Glutamatergic neuron (in vitro differentiated cells): ENCODE data around the gene BCO1. TPM values are rescaled to one million over a fixed set of nuclear protein-coding genes. Genes with fewer than 3 reads are reported as not detected.

Experiments used
- DNase-seq: peaks from one replicate; pipeline ENCODE4 v3.0.0; 2022
- H3K27ac Mint-ChIP-seq: one replicate; pipeline ENCODE4 v1.8.0; 2020; ENCODE audit warnings: mild to moderate bottlenecking, mixed read lengths, inconsistent platforms; ENCODE audit not compliant: unreplicated experiment
- H3K27me3 Mint-ChIP-seq: one replicate; pipeline ENCODE4 v1.8.0; 2020; ENCODE audit warnings: mild to moderate bottlenecking, moderate library complexity, mixed read lengths, inconsistent platforms; ENCODE audit not compliant: unreplicated experiment
- H3K36me3 Mint-ChIP-seq: one replicate; pipeline ENCODE4 v1.8.0; 2020; ENCODE audit warnings: mild to moderate bottlenecking, mixed read lengths, inconsistent platforms; ENCODE audit not compliant: unreplicated experiment
- H3K4me1 Mint-ChIP-seq: one replicate; pipeline ENCODE4 v1.8.0; 2020; ENCODE audit warnings: mild to moderate bottlenecking, low read depth, mixed read lengths, inconsistent platforms; ENCODE audit not compliant: unreplicated experiment
- H3K4me3 Mint-ChIP-seq: one replicate; pipeline ENCODE4 v1.8.0; 2020; ENCODE audit warnings: mild to moderate bottlenecking, mixed read lengths, inconsistent platforms; ENCODE audit not compliant: unreplicated experiment
- H3K9me3 Mint-ChIP-seq: one replicate; pipeline ENCODE4 v1.8.0; 2020; ENCODE audit warnings: mild to moderate bottlenecking, moderate library complexity, mixed read lengths, inconsistent platforms; ENCODE audit not compliant: unreplicated experiment
- CTCF ChIP-seq: fragments of 200-600 bp; sonication (generic); IDR thresholded peaks from one replicate; pipeline ENCODE4 v1.5.0; 2021; ENCODE audit not compliant: partially characterized antibody, unreplicated experiment
- total RNA-seq: library from RNA; stranded (reverse); fragmentation: NEBNext Ultra II Directional; extraction: Animal tissue kit (Norgen Biotek cat#: 25700); gene quantifications from one replicate; pipeline ENCODE4 v1.2.1, GENCODE V29; 2021; ENCODE audit not compliant: unreplicated experiment

BCO1 gene
- total RNA-seq, 1 donor from 2014 or later, result not detected

GRCh38 chr16:81239367-81240121 lies 1.1 kb downstream of the BCO1 start:
- TF ChIP-seq CTCF, result no peak
- Mint-ChIP-seq H3K4me3 (no peak overlapping the region), H3K27ac (no peak overlapping the region), H3K9me3 (no peaks in the 10 kb centered on the region), H3K36me3 (no peaks in the 10 kb centered on the region), H3K27me3 (peaks cover 2% of the 10 kb centered on the region), H3K4me1 (peaks cover 6% of the 10 kb centered on the region)
- no peak for DNase-seq

GRCh38 chr16:81241706-81242105 lies 3.2 kb downstream of the BCO1 start:
- H3K27ac Mint-ChIP-seq, result no peak overlapping the region
- no peaks in the 10 kb centered on the region for H3K36me3 Mint-ChIP-seq
- H3K4me1 Mint-ChIP-seq, result peaks cover 6% of the 10 kb centered on the region
- peaks cover 2% of the 10 kb centered on the region for H3K27me3 Mint-ChIP-seq
- no peaks in the 10 kb centered on the region for H3K9me3 Mint-ChIP-seq
- no peak overlapping the region for H3K4me3 Mint-ChIP-seq
- DNase-seq, result no peak
- no peak for TF ChIP-seq CTCF

- peaks cover 5% of the 10 kb centered on the region for H3K4me1 Mint-ChIP-seq
- H3K27me3 Mint-ChIP-seq, result peaks cover 2% of the 10 kb centered on the region
- H3K36me3 Mint-ChIP-seq, result no peaks in the 10 kb centered on the region
- H3K27ac Mint-ChIP-seq, result no peak overlapping the region
- no peak for TF ChIP-seq CTCF
- no peak for DNase-seq
- H3K9me3 Mint-ChIP-seq, result no peaks in the 10 kb centered on the region
- no peak overlapping the region for H3K4me3 Mint-ChIP-seq
Observed at GRCh38 chr16:81242977-81243618, 4.6 kb downstream of the BCO1 start.

- Mint-ChIP-seq H3K9me3 (no peaks in the 10 kb centered on the region), H3K4me1 (peaks cover 2% of the 10 kb centered on the region), H3K36me3 (no peaks in the 10 kb centered on the region), H3K4me3 (no peak overlapping the region), H3K27ac (no peak overlapping the region), H3K27me3 (peaks cover 2% of the 10 kb centered on the region)
- TF ChIP-seq CTCF, result no peak
- no peak for DNase-seq
Observed at GRCh38 chr16:81243942-81244341, 5.5 kb downstream of the BCO1 start.

- no peaks in the 10 kb centered on the region for H3K9me3 Mint-ChIP-seq
- H3K4me1 Mint-ChIP-seq, result no peaks in the 10 kb centered on the region
- no peak overlapping the region for H3K4me3 Mint-ChIP-seq
- H3K27ac Mint-ChIP-seq, result no peak overlapping the region
- DNase-seq, result no peak
- TF ChIP-seq CTCF, result no peak
- H3K36me3 Mint-ChIP-seq, result no peaks in the 10 kb centered on the region
- H3K27me3 Mint-ChIP-seq, result no peaks in the 10 kb centered on the region
Observed at GRCh38 chr16:81251871-81252270, 13.4 kb downstream of the BCO1 start.
